ENCODE measurements around the gene XRCC3. TPM values are rescaled to one million over a fixed set of nuclear protein-coding genes. Genes with fewer than 3 reads are reported as not detected.

The XRCC3 gene
- total and polyA plus RNA-seq, 10 of the 15 experiments (the other 5 are each of a cell fraction or from before 2014, with no cell fraction given) = 0.37 to 52.0 (median 26.8) TPM

DNA sequence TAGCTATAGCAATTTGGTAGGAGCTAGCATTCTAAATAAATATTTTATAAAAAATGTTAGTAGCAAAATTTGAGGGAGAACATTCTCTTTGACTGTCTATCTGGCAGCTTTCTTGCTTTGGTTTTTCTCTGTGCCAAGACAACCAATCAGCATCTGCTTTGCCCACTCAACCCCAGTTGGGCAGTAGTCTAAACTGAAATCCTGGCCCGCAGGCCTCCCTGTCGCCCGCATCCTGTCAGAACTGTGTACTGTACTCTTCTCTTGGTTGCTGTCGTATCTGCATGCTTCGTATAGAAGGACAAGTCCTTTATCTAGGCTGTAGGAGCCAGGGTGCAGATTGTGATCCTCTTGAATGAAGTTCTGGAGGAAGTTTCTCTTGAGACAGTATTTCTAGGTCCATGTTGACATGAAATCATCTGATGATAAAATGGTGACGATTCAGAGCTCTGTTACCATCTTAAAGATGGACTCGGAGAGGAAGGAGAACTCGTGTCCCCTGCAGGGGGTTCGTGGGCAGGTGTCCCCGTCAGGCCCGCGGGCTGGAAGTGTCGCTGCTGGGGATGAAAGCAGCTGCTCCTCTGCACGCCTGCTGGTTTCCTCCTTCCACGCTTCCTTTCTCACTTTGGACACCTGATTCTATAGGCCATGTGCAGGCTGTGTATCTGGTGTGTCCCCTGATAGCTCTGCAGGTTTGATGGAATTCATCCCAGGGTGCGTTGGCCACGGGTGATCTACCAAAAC is 34.6 kb downstream of the XRCC3 start:
- no peaks in the 10 kb centered on the region for H3K27me3 ChIP-seq (replicated peaks in 1 of 2; ENCODE audit: control insufficient read depth in 2 of 2, insufficient read depth in 2 of 2, low read length in 1 of 2)
- WGBS (ENCODE audit: insufficient coverage, insufficient replicate concordance, low lambda C conversion rate, missing lambda C conversion rate) = 96% methylated on average over 16 of the region's 17 CpGs
- FAIRE-seq = no peak
- no peak overlapping the region for H3K4me3 ChIP-seq
- no peaks in the 10 kb centered on the region for H3K79me2 ChIP-seq (ENCODE audit: control insufficient read depth, insufficient read depth, low read length)
- RAD21 ChIA-PET (ENCODE audit: unreplicated experiment) = interaction anchor here (1.2 to 1.8 kb wide), 5 partner anchors 8 to 109 kb away, joined by 3 to 7 read pairs (median 5); partner anchors contain the start of gene KLC1
- H3K9ac ChIP-seq (ENCODE audit: control insufficient read depth, insufficient read depth, low read length) = no peak overlapping the region
- intact Hi-C loops (cut with micrococcal nuclease; ENCODE audit: unreplicated experiment) = no loop called here
- CTCF ChIA-PET = interaction anchor here (0.7 to 2.1 kb wide), 13 partner anchors 8 to 109 kb away, joined by 3 to 13 read pairs (median 3); no protein-coding TSS in a partner anchor
- POLR2A ChIA-PET = interaction anchor here (0.5 kb wide), 1 partner anchor 112 kb away, joined by 3 read pairs; no protein-coding TSS in a partner anchor
- H3K4me1 ChIP-seq (ENCODE audit: control insufficient read depth, insufficient read depth, low read length) = no peaks in the 10 kb centered on the region
- in situ Hi-C loops (cut with MboI) = loop anchor here (5.0 kb wide), 1 partner anchor 108 kb away; no protein-coding TSS in a partner anchor
- H3K36me3 ChIP-seq (ENCODE audit: control insufficient read depth in 2 of 2, insufficient read depth in 2 of 2, low read length in 1 of 2) = peaks cover 29 to 42% of the 10 kb centered on the region in 2 experiments
- H3K9me3 ChIP-seq (replicated peaks; ENCODE audit: control insufficient read depth, insufficient read depth, low read length) = no peaks in the 10 kb centered on the region
- no peak overlapping the region for H3K4me2 ChIP-seq (ENCODE audit: control insufficient read depth, insufficient read depth)
- H3K27ac ChIP-seq (ENCODE audit: control insufficient read depth, insufficient read depth) = no peak overlapping the region
- H2AFZ ChIP-seq (ENCODE audit: control insufficient read depth, low read depth, low read length) = no peak overlapping the region
- ATAC-seq = no peak
- SMC1A ChIA-PET (ENCODE audit: uncharacterized antibody, unreplicated experiment) = interaction anchor here (0.6 to 2.3 kb wide), 11 partner anchors 12 to 261 kb away, joined by 3 to 8 read pairs (median 4); no protein-coding TSS in a partner anchor
- BruUV-seq (replicated peaks) = TSS peak; percentile 15
- TF ChIP-seq CHD2 (IDR thresholded peaks at IDR 0.05; ENCODE audit: borderline replicate concordance, low read depth, low read length) (no peak), MEF2A (IDR thresholded peaks at IDR 0.05; ENCODE audit: insufficient read depth, low read depth, low read length) (no peak), POLR2AphosphoS2 (IDR thresholded peaks at IDR 0.05; ENCODE audit: low read depth, low read length) (no peak), RELA (IDR thresholded peaks at IDR 0.05; ENCODE audit: borderline replicate concordance, partially characterized antibody) (no peak), SMAD1 (IDR thresholded peaks at IDR 0.05; ENCODE audit: low read depth, partially characterized antibody) (no peak), RBBP5 (conservative IDR thresholded peaks at IDR 0.05) (no peak), SIX5 (IDR thresholded peaks at IDR 0.05; ENCODE audit: low read depth, low read length, severe bottlenecking) (no peak), ZZZ3 (IDR thresholded peaks at IDR 0.05; ENCODE audit: control insufficient read depth, insufficient read length, low read depth) (no peak), CEBPB (IDR thresholded peaks at IDR 0.05; ENCODE audit: borderline replicate concordance in 1 of 2, low read depth in 2 of 2, low read length in 2 of 2) (no peak)
- TF ChIP-seq, protein P1, sequence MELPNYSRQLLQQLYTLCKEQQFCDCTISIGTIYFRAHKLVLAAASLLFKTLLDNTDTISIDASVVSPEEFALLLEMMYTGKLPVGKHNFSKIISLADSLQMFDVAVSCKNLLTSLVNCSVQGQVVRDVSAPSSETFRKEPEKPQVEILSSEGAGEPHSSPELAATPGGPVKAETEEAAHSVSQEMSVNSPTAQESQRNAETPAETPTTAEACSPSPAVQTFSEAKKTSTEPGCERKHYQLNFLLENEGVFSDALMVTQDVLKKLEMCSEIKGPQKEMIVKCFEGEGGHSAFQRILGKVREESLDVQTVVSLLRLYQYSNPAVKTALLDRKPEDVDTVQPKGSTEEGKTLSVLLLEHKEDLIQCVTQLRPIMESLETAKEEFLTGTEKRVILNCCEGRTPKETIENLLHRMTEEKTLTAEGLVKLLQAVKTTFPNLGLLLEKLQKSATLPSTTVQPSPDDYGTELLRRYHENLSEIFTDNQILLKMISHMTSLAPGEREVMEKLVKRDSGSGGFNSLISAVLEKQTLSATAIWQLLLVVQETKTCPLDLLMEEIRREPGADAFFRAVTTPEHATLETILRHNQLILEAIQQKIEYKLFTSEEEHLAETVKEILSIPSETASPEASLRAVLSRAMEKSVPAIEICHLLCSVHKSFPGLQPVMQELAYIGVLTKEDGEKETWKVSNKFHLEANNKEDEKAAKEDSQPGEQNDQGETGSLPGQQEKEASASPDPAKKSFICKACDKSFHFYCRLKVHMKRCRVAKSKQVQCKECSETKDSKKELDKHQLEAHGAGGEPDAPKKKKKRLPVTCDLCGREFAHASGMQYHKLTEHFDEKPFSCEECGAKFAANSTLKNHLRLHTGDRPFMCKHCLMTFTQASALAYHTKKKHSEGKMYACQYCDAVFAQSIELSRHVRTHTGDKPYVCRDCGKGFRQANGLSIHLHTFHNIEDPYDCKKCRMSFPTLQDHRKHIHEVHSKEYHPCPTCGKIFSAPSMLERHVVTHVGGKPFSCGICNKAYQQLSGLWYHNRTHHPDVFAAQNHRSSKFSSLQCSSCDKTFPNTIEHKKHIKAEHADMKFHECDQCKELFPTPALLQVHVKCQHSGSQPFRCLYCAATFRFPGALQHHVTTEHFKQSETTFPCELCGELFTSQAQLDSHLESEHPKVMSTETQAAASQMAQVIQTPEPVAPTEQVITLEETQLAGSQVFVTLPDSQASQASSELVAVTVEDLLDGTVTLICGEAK (IDR thresholded peaks at IDR 0.05; ENCODE audit: borderline replicate concordance) = no peak
- TF ChIP-seq, protein P2, sequence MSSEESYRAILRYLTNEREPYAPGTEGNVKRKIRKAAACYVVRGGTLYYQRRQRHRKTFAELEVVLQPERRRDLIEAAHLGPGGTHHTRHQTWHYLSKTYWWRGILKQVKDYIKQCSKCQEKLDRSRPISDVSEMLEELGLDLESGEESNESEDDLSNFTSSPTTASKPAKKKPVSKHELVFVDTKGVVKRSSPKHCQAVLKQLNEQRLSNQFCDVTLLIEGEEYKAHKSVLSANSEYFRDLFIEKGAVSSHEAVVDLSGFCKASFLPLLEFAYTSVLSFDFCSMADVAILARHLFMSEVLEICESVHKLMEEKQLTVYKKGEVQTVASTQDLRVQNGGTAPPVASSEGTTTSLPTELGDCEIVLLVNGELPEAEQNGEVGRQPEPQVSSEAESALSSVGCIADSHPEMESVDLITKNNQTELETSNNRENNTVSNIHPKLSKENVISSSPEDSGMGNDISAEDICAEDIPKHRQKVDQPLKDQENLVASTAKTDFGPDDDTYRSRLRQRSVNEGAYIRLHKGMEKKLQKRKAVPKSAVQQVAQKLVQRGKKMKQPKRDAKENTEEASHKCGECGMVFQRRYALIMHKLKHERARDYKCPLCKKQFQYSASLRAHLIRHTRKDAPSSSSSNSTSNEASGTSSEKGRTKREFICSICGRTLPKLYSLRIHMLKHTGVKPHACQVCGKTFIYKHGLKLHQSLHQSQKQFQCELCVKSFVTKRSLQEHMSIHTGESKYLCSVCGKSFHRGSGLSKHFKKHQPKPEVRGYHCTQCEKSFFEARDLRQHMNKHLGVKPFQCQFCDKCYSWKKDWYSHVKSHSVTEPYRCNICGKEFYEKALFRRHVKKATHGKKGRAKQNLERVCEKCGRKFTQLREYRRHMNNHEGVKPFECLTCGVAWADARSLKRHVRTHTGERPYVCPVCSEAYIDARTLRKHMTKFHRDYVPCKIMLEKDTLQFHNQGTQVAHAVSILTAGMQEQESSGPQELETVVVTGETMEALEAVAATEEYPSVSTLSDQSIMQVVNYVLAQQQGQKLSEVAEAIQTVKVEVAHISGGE (CRISPR knock-in tag; IDR thresholded peaks at IDR 0.05) = no peak
- no peak for DNase-seq (ENCODE audit: low read depth, low spot score)
- no peaks in the 10 kb centered on the region for H4K20me1 ChIP-seq (ENCODE audit: control insufficient read depth, insufficient read depth)
